Measurements from ENCODE around the gene ALKBH8. TPM values are rescaled to one million over a fixed set of nuclear protein-coding genes. Genes with fewer than 3 reads are reported as not detected.

Gene ALKBH8
- total and polyA plus RNA-seq, 2 of the 8 experiments (the other 6 are each of a cell fraction or from before 2014, with no cell fraction given), result 3.6 to 11.9 TPM

GRCh38 chr11:107457558-107458271 is 107.8 kb downstream of the ALKBH8 start, which contains the start of gene CWF19L2 (continued):
- TF ChIP-seq ZNF274 (IDR thresholded peaks at IDR 0.05; ENCODE audit: borderline replicate concordance, extremely low read depth, low read length) (no peak), CREB1 (IDR thresholded peaks at IDR 0.05) (peak; percentile 3; the same call in 1 of the 2 replicates), CBX8 (IDR thresholded peaks at IDR 0.05; ENCODE audit: borderline replicate concordance, low read depth, low read length) (no peak), YY1 (IDR thresholded peaks at IDR 0.05; ENCODE audit: low read depth, low read length) (peak; percentile 96), CHD1 (IDR thresholded peaks at IDR 0.05; ENCODE audit: low read depth, low read length) (no peak), SP4 (IDR thresholded peaks at IDR 0.05; ENCODE audit: low read length) (0 out of 2 replicates have a peak, but pooled peaks have one; percentile 16), TEAD4 (IDR thresholded peaks at IDR 0.05; ENCODE audit: low read depth, low read length) (no peak), KDM5A (IDR thresholded peaks at IDR 0.05; ENCODE audit: low read length) (peak; percentile 81), POLR2AphosphoS5 (IDR thresholded peaks at IDR 0.05; ENCODE audit: low read depth, low read length) (peak; percentile 43; the same call in 1 of the 2 replicates), KDM1A (IDR thresholded peaks at IDR 0.05; ENCODE audit: borderline replicate concordance, low read length) (no peak), TCF12 (IDR thresholded peaks at IDR 0.05; ENCODE audit: low read depth, low read length) (no peak), MAX (IDR thresholded peaks at IDR 0.05) (no peak)
